HUES6 (cell line): Measurements from ENCODE around the gene PTP4A2.

Experiments
- H3K27ac ChIP-seq: 2 replicates; pipeline ENCODE4 v1.7.0; 2013; ENCODE audit warnings: low read depth, mild to moderate bottlenecking, low read length, inconsistent platforms
- H3K27me3 ChIP-seq: 2 replicates; pipeline ENCODE4 v1.6.1; 2013; ENCODE audit warnings: low read length; ENCODE audit not compliant: control insufficient read depth, insufficient read depth
- H3K36me3 ChIP-seq: 2 replicates; pipeline ENCODE4 v1.6.1; 2013; ENCODE audit warnings: low read length; ENCODE audit not compliant: control insufficient read depth, insufficient read depth
- H3K4me1 ChIP-seq: 2 replicates; pipeline ENCODE4 v1.6.1; 2013; ENCODE audit warnings: low read length; ENCODE audit not compliant: control insufficient read depth, insufficient read depth
- H3K4me3 ChIP-seq: 2 replicates; pipeline ENCODE4 v1.5.1; 2013; ENCODE audit warnings: low read depth, low read length
- H3K9ac ChIP-seq: one replicate; pipeline ENCODE4 v1.6.1; 2013; ENCODE audit warnings: mild to moderate bottlenecking, low read length
- H3K9me3 ChIP-seq: 2 replicates; pipeline ENCODE4 v1.6.1; 2013; ENCODE audit warnings: low read depth, low read length; ENCODE audit not compliant: control insufficient read depth, insufficient read depth

The PTP4A2 gene

GRCh38 chr1:31880957-31881687 lies 57.0 kb downstream of the PTP4A2 start:
- H3K4me1 ChIP-seq = no peaks in the 10 kb centered on the region
- no peaks in the 10 kb centered on the region for H3K9me3 ChIP-seq
- H3K27ac ChIP-seq = no peak overlapping the region
- no peak overlapping the region for H3K9ac ChIP-seq
- no peaks in the 10 kb centered on the region for H3K27me3 ChIP-seq
- H3K4me3 ChIP-seq = no peak overlapping the region
- H3K36me3 ChIP-seq = no peaks in the 10 kb centered on the region

- no peaks in the 10 kb centered on the region for H3K4me1 ChIP-seq
- H3K9ac ChIP-seq = no peak overlapping the region
- no peaks in the 10 kb centered on the region for H3K36me3 ChIP-seq
- H3K9me3 ChIP-seq = no peaks in the 10 kb centered on the region
- no peak overlapping the region for H3K4me3 ChIP-seq
- H3K27ac ChIP-seq = no peak overlapping the region
- H3K27me3 ChIP-seq = no peaks in the 10 kb centered on the region
Observed at GRCh38 chr1:31879981-31880608, 58.1 kb downstream of the PTP4A2 start.

GRCh38 chr1:31878058-31878457 lies 60.1 kb downstream of the PTP4A2 start:
- no peaks in the 10 kb centered on the region for H3K4me1 ChIP-seq

GRCh38 chr1:31877544-31877943 lies 60.6 kb downstream of the PTP4A2 start:
- Histone ChIP-seq H3K4me3 (no peak overlapping the region), H3K9ac (no peak overlapping the region), H3K36me3 (no peaks in the 10 kb centered on the region), H3K27ac (no peak overlapping the region), H3K9me3 (no peaks in the 10 kb centered on the region), H3K4me1 (no peaks in the 10 kb centered on the region), H3K27me3 (no peaks in the 10 kb centered on the region)

More at GRCh38 chr1:31878058-31878457, 60.1 kb downstream of the PTP4A2 start:
- Histone ChIP-seq H3K36me3 (no peaks in the 10 kb centered on the region), H3K27me3 (no peaks in the 10 kb centered on the region), H3K9me3 (no peaks in the 10 kb centered on the region), H3K9ac (no peak overlapping the region), H3K27ac (no peak overlapping the region), H3K4me3 (no peak overlapping the region)

- Histone ChIP-seq H3K36me3 (no peaks in the 10 kb centered on the region), H3K9ac (no peak overlapping the region), H3K27me3 (no peaks in the 10 kb centered on the region), H3K27ac (no peak overlapping the region), H3K4me3 (no peak overlapping the region), H3K9me3 (no peaks in the 10 kb centered on the region), H3K4me1 (no peaks in the 10 kb centered on the region)
Observed at GRCh38 chr1:31875636-31876236, 62.4 kb downstream of the PTP4A2 start.

GRCh38 chr1:31874942-31875341 lies 63.2 kb downstream of the PTP4A2 start:
- Histone ChIP-seq H3K27me3 (no peaks in the 10 kb centered on the region), H3K9me3 (no peaks in the 10 kb centered on the region), H3K4me3 (no peak overlapping the region), H3K9ac (no peak overlapping the region), H3K36me3 (no peaks in the 10 kb centered on the region), H3K27ac (no peak overlapping the region), H3K4me1 (no peaks in the 10 kb centered on the region)

- H3K9ac ChIP-seq = no peak overlapping the region
- H3K27me3 ChIP-seq = no peaks in the 10 kb centered on the region
- H3K36me3 ChIP-seq = no peaks in the 10 kb centered on the region
- H3K4me1 ChIP-seq = no peaks in the 10 kb centered on the region
- H3K27ac ChIP-seq = no peak overlapping the region
- H3K4me3 ChIP-seq = no peak overlapping the region
- no peaks in the 10 kb centered on the region for H3K9me3 ChIP-seq
Observed at GRCh38 chr1:31872658-31873636, 65.2 kb downstream of the PTP4A2 start.

GRCh38 chr1:31871703-31872102 lies 66.5 kb downstream of the PTP4A2 start:
- Histone ChIP-seq H3K4me3 (no peak overlapping the region), H3K9ac (no peak overlapping the region), H3K36me3 (no peaks in the 10 kb centered on the region), H3K27me3 (no peaks in the 10 kb centered on the region), H3K9me3 (no peaks in the 10 kb centered on the region), H3K27ac (no peak overlapping the region), H3K4me1 (no peaks in the 10 kb centered on the region)

- H3K27ac ChIP-seq = no peak overlapping the region
- no peaks in the 10 kb centered on the region for H3K4me1 ChIP-seq
- H3K27me3 ChIP-seq = no peaks in the 10 kb centered on the region
- H3K9ac ChIP-seq = no peak overlapping the region
- H3K9me3 ChIP-seq = no peaks in the 10 kb centered on the region
- no peaks in the 10 kb centered on the region for H3K36me3 ChIP-seq
- H3K4me3 ChIP-seq = no peak overlapping the region
Observed at GRCh38 chr1:31870086-31870736, 68.0 kb downstream of the PTP4A2 start.

GRCh38 chr1:31869449-31869848 lies 68.7 kb downstream of the PTP4A2 start:
- Histone ChIP-seq H3K27ac (no peak overlapping the region), H3K4me3 (no peak overlapping the region), H3K9ac (no peak overlapping the region), H3K36me3 (no peaks in the 10 kb centered on the region), H3K4me1 (no peaks in the 10 kb centered on the region), H3K27me3 (no peaks in the 10 kb centered on the region), H3K9me3 (no peaks in the 10 kb centered on the region)
